NCI-H146 treated with DMSO at 0.1 percent for 48 hours (cell line): ENCODE results near the gene ACTG1.
A peak's percentile ranks its signal among the peaks of the same experiment; 100 is the strongest.

Source experiments
- DNase-seq: peaks from one replicate; lab custom pipeline; 2025; ENCODE audit not compliant: unreplicated experiment; lab: John Stamatoyannopoulos, UW

ACTG1 gene

GRCh38 chr17:81518113-81518784, 5.7 kb upstream of the ACTG1 start:
- no peak for DNase-seq

GRCh38 chr17:81517339-81518112, 4.9 kb upstream of the ACTG1 start:
- DNase-seq, result no peak

DNA sequence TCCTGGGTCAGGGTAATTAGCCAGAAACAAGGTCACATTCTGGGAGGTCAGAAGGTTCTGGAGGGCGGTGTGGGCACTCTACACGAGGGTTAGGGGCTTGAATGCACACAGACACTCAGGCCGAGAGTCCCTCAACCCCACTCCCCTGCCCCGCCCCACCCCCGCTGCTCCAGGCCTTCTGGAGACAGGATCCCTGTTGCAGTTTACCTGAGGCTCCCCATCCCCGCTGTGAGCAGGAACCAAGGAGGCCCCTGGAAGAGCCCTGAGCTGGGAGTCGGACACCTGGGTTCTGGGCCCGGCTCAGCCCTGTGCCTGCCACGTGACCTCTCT, 4.4 kb upstream of the ACTG1 start:
- DNase-seq, result no peak

- DNase-seq, result no peak
Observed at GRCh38 chr17:81516439-81516838, 3.8 kb upstream of the ACTG1 start.

- no peak for DNase-seq
Observed at GRCh38 chr17:81515530-81516041, 3.0 kb upstream of the ACTG1 start.

- DNase-seq, result peak; percentile 64
Observed at GRCh38 chr17:81514739-81515529, 2.3 kb upstream of the ACTG1 start.

- no peak for DNase-seq
Observed at GRCh38 chr17:81514489-81514738, 1.8 kb upstream of the ACTG1 start.

DNA sequence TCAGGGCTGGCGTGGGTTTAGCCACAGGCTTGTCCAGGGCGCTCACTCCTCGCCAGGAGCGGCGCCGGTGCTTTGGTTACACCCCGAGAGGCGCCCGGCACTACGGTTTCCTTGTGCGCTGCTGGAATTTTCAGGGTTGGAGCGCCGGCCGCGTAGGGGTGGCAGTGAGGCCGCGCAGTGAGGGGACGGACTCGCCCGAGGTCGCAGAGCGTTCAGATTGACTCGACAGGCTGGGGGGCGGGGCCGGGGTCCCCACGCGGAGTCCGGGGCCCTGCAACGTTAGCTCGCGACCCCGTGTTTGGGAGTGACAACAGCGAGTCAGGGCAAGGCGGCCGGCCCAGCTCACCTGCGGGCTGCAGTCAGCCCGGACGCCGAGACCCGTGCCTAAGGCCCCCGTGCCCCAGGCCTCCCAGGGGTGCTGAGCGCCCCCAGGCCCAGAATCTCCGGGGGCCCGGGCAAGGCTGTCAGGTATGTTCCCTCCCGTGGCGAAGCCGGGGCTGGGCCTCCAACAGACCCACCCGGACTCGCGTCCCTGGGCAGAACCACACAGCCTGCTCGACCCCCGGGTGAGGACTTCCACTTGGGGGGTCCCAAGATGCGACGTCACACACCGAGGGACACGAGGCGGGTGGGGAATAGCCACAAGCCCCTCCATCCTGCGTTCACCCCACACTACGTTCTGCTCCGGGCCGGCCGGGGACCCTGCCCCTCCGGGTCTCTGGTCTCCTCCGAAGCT, 1.3 kb upstream of the ACTG1 start:
- no peak for DNase-seq

DNA sequence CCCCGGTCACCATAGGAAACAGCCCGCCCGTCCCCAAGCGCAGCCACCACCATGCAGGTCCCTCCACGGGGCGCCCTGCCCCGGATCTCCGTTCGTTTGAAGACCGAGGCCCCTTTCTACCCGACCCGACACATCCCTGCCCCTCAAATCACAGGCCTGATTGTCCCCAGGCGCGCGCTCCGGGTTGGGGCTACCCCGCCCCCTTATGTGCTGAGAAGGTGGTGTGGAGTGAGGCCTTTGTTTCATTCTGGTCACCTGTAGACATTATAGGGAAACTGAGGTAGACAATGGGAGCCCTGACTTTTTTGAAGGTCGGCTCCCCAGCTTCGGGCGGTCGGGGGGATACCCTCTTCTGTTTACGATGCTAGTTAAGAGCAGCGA, 763 bp upstream of the ACTG1 start:
- peak; percentile 57 for DNase-seq

- no peak for DNase-seq
Observed at GRCh38 chr17:81511804-81512561, 616 bp downstream of the ACTG1 start.

GRCh38 chr17:81511554-81511803, 1.1 kb downstream of the ACTG1 start:
- no peak for DNase-seq

GRCh38 chr17:81510785-81511553, 1.6 kb downstream of the ACTG1 start:
- DNase-seq, result no peak

- DNase-seq, result no peak
Observed at GRCh38 chr17:81509972-81510784, 2.4 kb downstream of the ACTG1 start.

DNA sequence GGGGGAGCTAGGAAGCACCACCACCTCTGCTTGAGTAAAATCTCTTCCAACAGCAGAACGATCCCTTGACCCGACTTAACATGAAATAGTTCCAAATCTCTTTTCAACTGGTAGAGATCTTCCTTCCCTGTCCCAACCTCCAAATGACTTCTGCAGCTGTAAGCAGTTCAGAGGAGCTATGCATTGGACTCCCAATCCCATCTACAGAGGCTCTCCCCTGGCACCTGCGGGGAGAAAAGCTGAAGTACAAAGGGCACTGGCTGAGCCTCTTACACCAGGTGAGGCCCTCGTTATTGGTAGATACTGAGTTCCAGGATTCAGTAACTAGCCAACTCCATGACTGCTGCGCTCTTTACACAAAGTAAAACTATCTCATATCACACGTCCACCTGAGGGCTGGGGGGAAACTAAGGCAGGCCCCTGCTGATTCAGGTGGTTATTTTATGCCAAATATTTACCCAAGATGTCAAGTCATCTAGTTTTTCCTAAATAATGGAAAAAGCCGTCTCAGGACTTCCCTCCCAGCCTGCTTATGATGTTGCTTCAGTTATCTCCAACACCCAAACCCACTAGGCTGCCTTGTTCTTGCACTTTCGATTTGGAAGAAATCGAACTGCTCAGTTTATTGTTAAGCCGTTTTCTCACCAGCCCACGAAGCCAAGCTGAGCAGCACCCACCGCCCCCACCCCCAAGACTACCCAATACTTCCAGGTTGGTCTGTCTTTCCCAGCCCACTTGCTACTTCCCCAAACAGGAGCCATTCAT, 3.2 kb downstream of the ACTG1 start:
- DNase-seq, result peak; percentile 27

GRCh38 chr17:81508639-81509206, 3.9 kb downstream of the ACTG1 start:
- no peak for DNase-seq

DNA sequence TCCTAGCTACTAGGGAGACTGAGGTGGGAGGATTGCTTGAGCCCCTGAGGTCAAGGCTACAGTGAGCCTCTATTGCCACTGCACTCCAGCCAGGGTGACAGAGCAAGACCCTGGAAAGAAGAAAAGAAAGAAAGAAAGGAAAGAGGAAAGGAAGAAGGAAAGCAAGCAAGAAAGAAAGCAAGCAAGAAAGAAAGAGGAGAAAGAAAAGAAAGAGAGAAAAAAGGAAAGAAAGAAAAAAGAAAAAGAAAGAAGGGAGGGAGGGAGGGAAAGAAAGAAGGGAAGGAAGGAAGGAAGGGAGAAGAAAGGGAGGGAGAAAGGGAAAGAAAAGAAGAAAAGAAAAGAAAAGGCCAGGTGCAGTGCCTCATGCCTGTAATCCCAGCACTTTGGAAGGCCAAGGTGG, 9.0 kb downstream of the ACTG1 start:
- DNase-seq, result no peak

DNA sequence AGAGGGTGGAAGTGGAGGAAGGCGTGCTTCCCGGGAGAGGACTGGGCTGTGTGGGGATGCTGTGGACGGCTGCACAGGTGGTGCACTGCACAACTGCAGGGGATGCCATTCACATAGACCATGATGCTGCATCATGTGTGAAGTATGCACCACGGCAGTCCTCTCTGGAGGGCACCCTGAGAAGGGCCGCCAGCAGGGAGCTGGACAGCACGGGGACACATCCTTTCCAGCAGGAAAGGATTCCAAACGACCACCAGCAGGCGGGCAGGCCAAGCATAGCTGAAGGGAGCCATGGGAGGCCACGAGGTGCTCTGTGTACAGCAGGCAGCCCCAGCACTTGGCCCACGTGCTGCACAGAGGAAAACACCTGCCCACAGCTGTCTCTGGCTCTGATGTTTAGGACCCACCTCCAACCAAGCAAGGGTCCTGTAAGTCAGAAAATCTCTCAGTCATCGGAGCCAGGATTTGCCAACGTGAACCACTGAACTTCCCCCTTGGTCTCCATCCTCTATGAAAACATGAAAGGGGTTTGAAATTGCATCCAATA, 10.1 kb downstream of the ACTG1 start:
- DNase-seq, result no peak

DNA sequence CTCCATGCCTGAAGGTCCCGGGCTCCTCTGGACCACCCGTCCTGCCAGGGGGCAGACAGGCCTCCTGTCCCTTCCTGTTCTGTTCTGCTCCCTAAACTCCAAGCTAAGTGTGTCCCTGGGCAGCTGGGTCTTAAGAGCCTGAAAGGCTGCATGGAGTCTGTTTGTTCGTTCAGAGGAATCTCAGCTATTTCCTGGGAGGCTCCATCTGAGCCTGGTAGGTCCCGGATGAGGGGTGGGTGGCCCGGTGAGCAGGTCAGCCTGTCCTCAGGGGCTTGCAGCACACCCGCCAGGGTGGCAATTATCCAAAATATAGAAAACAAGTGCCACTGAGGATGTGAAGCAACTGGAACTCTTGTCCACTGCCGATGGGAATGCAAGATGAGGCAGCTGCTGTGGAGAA, 12.6 kb downstream of the ACTG1 start:
- DNase-seq, result no peak
